Right kidney (tissue), 1 donor: ENCODE results near the gene MAPK4.
"Not testable (repeated sequence)": the region's sequence is repeated elsewhere in the genome, so short reads cannot be mapped to it uniquely, and the experiment has no call there.

Experiments used
- DNase-seq: peaks from one replicate; pipeline ENCODE4 v3.0.0-alpha.2; 2016

Gene MAPK4

GRCh38 chr18:50754297-50754696 is 194.4 kb downstream of the MAPK4 start:
- DNase-seq = no peak

GRCh38 chr18:50757358-50757757 is 197.5 kb downstream of the MAPK4 start:
- no peak for DNase-seq

- DNase-seq = no peak
Measured at GRCh38 chr18:50769463-50769862, 209.6 kb downstream of the MAPK4 start.

GRCh38 chr18:50775207-50775606 is 215.3 kb downstream of the MAPK4 start:
- DNase-seq = no peak

GRCh38 chr18:50775726-50776125 is 215.8 kb downstream of the MAPK4 start:
- no peak for DNase-seq

- DNase-seq = no peak
Measured at GRCh38 chr18:50776383-50776782, 216.5 kb downstream of the MAPK4 start.

- not testable (repeated sequence) for DNase-seq
Measured at GRCh38 chr18:50779021-50779420, 219.1 kb downstream of the MAPK4 start.
